ENCODE results near the gene HELZ.
"Not testable (repeated sequence)": the region's sequence is repeated elsewhere in the genome, so short reads cannot be mapped to it uniquely, and the experiment has no call there.

The HELZ gene

DNA sequence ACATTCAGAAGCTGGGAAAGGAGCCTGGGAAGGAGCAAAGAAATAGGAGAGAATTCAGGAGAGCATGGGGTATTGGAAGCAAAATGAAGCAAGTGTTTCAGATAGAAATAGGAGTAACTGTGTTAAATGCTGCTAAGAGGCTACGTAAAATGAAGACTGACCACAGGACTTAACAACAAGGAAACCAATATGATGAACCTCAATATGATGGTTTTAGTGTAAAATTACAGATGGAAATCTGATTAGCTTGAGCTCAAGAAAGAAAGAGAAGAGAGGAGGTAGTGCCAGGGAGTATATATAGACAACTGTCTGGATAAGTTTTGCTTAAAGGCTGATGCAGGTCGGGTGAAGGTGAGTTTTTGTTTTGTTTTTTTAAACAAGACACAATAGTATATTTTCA lies 92.2 kb downstream of the HELZ start:
- no peak overlapping the region for H3K27ac ChIP-seq (ENCODE audit: insufficient read depth, low read depth, low read length, poor library complexity, severe bottlenecking)
- H3K4me1 ChIP-seq (ENCODE audit: control insufficient read depth, insufficient read depth, low read length), result no peaks in the 10 kb centered on the region
- H3K4me3 ChIP-seq (ENCODE audit: insufficient read depth, low read depth, low read length), result no peak overlapping the region
- H3K27me3 ChIP-seq (ENCODE audit: control insufficient read depth, insufficient read depth, low read length, poor library complexity, severe bottlenecking), result no peaks in the 10 kb centered on the region
- H3K36me3 ChIP-seq (ENCODE audit: control insufficient read depth, insufficient read depth, low read length), result peaks cover 5% of the 10 kb centered on the region
- no peaks in the 10 kb centered on the region for H3K9me3 ChIP-seq (ENCODE audit: control insufficient read depth, low read length)
- WGBS, 2 experiments, result 94 to 100% methylated on average over 2 of the region's 2 CpGs

DNA sequence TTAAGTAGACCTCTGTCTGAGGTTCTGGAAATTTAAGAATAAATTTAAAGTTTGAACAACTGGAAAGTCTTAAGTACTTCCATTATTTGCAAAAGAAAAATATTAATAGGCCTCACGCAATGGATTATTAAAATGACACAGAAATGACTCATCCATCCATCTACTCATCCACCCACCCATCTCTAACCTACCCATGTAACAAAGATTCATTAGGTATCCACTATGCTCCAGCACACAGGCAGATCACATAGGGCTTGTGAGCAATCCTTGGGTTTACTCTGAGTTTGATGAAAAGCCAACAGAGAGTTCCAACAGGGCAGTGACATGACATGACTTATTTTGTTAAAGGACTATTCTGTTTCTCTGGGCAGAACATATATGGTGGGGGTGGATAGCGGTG lies 93.3 kb downstream of the HELZ start:
- H3K27me3 ChIP-seq (ENCODE audit: control insufficient read depth, insufficient read depth, low read length, poor library complexity, severe bottlenecking), result no peaks in the 10 kb centered on the region
- peaks cover 8% of the 10 kb centered on the region for H3K36me3 ChIP-seq (ENCODE audit: control insufficient read depth, insufficient read depth, low read length)
- H3K27ac ChIP-seq (ENCODE audit: insufficient read depth, low read depth, low read length, poor library complexity, severe bottlenecking), result no peak overlapping the region
- H3K4me1 ChIP-seq (ENCODE audit: control insufficient read depth, insufficient read depth, low read length), result no peaks in the 10 kb centered on the region
- no peak overlapping the region for H3K4me3 ChIP-seq (ENCODE audit: insufficient read depth, low read depth, low read length)
- no peaks in the 10 kb centered on the region for H3K9me3 ChIP-seq (ENCODE audit: control insufficient read depth, low read length)
- 98 to 100% methylated on average over 2 of the region's 2 CpGs for WGBS, 2 experiments

DNA sequence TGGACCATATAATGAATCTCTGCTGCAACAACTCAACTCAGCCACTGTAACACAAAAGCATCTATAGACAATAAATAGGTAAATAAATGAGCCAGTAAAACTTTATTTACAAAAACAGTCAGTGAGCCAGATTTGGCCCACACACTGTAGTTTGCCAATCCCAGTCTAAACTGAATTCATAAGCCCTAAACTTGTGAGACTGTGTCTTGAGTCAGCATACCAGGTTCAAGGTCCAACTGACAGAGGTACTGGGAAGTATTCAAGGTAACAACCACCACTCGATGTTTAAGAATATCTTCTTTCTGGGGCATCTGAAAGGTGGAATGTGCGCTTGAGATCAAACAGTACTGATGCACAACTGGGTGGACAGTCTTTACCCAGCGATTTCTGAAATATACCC lies 94.2 kb downstream of the HELZ start:
- 91 to 96% methylated on average over 2 to 3 of the region's 3 CpGs for WGBS, 2 experiments
- Histone ChIP-seq H3K4me1 (ENCODE audit: control insufficient read depth, insufficient read depth, low read length) (no peaks in the 10 kb centered on the region), H3K9me3 (ENCODE audit: control insufficient read depth, low read length) (no peaks in the 10 kb centered on the region), H3K27me3 (ENCODE audit: control insufficient read depth, insufficient read depth, low read length, poor library complexity, severe bottlenecking) (no peaks in the 10 kb centered on the region), H3K4me3 (ENCODE audit: insufficient read depth, low read depth, low read length) (no peak overlapping the region), H3K36me3 (ENCODE audit: control insufficient read depth, insufficient read depth, low read length) (peaks cover 8% of the 10 kb centered on the region), H3K27ac (ENCODE audit: insufficient read depth, low read depth, low read length, poor library complexity, severe bottlenecking) (no peak overlapping the region)

DNA sequence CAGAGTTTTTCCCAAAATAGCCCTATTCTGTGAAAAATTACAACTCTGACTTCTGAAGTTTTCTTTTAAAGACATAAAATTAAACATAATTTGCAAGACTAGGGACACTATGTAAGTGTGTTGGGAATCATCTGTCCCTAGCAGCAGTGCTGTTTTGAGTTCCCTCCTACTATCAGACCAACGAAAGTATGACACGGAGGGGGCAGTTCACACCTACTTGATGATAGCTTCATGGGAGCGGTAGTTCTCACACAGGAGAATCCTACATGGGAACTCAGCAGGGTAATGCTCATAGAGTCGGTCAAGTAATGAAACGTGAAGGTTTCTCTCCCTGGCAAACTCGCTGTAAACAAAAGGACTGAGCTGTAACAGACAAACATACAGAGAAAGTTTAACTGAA lies 96.6 kb downstream of the HELZ start:
- H3K27me3 ChIP-seq (ENCODE audit: control insufficient read depth, insufficient read depth, low read length, poor library complexity, severe bottlenecking), result no peaks in the 10 kb centered on the region
- H3K9me3 ChIP-seq (ENCODE audit: control insufficient read depth, low read length), result no peaks in the 10 kb centered on the region
- no peaks in the 10 kb centered on the region for H3K4me1 ChIP-seq (ENCODE audit: control insufficient read depth, insufficient read depth, low read length)
- WGBS, 2 experiments, result 89 to 94% methylated on average over 6 of the region's 6 CpGs
- no peak overlapping the region for H3K27ac ChIP-seq (ENCODE audit: insufficient read depth, low read depth, low read length, poor library complexity, severe bottlenecking)
- H3K4me3 ChIP-seq (ENCODE audit: insufficient read depth, low read depth, low read length), result no peak overlapping the region
- peaks cover 3% of the 10 kb centered on the region for H3K36me3 ChIP-seq (ENCODE audit: control insufficient read depth, insufficient read depth, low read length)

DNA sequence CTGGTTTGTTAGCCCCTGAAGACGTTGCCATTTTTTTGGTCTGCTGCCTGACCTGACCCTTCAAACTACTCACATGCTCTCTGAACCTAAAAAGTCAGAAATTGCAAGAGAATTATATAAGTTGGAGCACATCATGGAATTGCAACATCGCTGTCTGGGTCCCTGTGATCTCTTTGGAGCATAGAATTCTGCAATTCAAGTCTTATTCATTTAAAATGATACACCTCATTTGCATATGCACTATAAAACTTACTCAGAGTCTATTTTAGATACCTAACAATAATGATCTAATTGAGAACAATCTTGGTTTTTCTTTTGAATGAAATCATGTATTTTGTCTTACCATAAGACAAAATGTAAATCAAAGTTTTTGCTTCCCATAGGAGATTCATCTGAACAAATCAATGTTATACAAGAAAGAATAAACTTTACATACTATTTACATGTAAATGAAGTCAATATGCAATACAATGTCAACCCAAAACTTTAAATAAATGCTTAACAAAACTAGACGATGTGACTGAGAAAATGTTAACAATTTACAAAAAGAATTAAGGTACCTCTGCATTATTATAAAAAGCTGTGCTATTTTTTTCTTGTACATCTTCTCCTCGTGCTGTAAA lies 99.7 kb downstream of the HELZ start:
- H3K4me3 ChIP-seq (ENCODE audit: insufficient read depth, low read depth, low read length), result no peak overlapping the region
- no peaks in the 10 kb centered on the region for H3K27me3 ChIP-seq (ENCODE audit: control insufficient read depth, insufficient read depth, low read length, poor library complexity, severe bottlenecking)
- H3K27ac ChIP-seq (ENCODE audit: insufficient read depth, low read depth, low read length, poor library complexity, severe bottlenecking), result no peak overlapping the region
- no peaks in the 10 kb centered on the region for H3K4me1 ChIP-seq (ENCODE audit: control insufficient read depth, insufficient read depth, low read length)
- H3K36me3 ChIP-seq (ENCODE audit: control insufficient read depth, insufficient read depth, low read length), result peaks cover 3% of the 10 kb centered on the region
- H3K9me3 ChIP-seq (ENCODE audit: control insufficient read depth, low read length), result no peaks in the 10 kb centered on the region
- 75 to 78% methylated on average over 3 of the region's 4 CpGs for whole genome bisulfite sequencing, 2 experiments

DNA sequence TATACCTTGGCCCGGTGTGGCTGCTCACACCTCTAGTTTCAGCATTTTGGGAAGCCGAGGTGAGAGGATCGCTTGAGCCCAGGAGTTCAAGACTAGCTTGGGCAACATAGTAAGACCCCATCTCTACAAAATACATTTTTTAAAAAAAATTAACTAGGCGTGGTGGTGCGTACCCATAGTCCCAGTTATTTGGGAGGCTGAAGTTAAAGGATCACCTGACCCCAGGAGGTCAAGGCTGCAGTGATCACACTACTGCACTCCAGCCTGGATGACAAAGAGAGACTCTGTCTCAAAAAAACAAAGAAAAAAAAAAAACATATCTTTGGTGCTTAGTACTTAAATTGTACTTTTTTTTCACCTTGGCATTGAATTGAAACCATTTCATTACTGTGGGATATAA lies 101.7 kb downstream of the HELZ start:
- Histone ChIP-seq H3K27me3 (ENCODE audit: control insufficient read depth, insufficient read depth, low read length, poor library complexity, severe bottlenecking) (no peaks in the 10 kb centered on the region), H3K4me1 (ENCODE audit: control insufficient read depth, insufficient read depth, low read length) (no peaks in the 10 kb centered on the region), H3K36me3 (ENCODE audit: control insufficient read depth, insufficient read depth, low read length) (peaks cover 3% of the 10 kb centered on the region), H3K9me3 (ENCODE audit: control insufficient read depth, low read length) (no peaks in the 10 kb centered on the region), H3K4me3 (ENCODE audit: insufficient read depth, low read depth, low read length) (no peak overlapping the region), H3K27ac (ENCODE audit: insufficient read depth, low read depth, low read length, poor library complexity, severe bottlenecking) (no peak overlapping the region)
- WGBS, 2 experiments, result 95 to 96% methylated on average over 5 of the region's 5 CpGs

DNA sequence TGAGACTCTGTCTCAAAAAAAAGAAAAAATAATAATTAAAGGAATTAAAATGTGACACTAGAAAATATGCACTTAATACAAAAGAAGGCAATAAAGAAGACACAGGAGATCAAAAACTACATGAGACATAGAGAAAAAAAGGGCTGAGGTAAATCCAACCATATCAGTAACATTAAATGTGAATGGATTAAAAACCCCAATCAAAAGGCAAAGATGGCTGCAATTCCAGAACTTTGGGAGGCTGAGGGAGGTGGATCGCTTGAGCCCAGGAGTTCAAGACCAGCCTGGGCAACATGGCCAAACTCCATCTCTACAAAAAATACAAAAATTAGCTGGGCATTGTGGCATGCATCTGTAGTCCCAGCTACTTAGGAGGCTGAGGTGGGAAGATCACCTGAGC lies 103.0 kb downstream of the HELZ start:
- not testable (repeated sequence) for H3K27me3 ChIP-seq (ENCODE audit: control insufficient read depth, insufficient read depth, low read length, poor library complexity, severe bottlenecking); H3K4me1 ChIP-seq (ENCODE audit: control insufficient read depth, insufficient read depth, low read length); H3K36me3 ChIP-seq (ENCODE audit: control insufficient read depth, insufficient read depth, low read length); H3K4me3 ChIP-seq (ENCODE audit: insufficient read depth, low read depth, low read length); H3K9me3 ChIP-seq (ENCODE audit: control insufficient read depth, low read length); H3K27ac ChIP-seq (ENCODE audit: insufficient read depth, low read depth, low read length, poor library complexity, severe bottlenecking)
- 95 to 100% methylated on average over 1 of the region's 1 CpG for WGBS, 2 experiments

DNA sequence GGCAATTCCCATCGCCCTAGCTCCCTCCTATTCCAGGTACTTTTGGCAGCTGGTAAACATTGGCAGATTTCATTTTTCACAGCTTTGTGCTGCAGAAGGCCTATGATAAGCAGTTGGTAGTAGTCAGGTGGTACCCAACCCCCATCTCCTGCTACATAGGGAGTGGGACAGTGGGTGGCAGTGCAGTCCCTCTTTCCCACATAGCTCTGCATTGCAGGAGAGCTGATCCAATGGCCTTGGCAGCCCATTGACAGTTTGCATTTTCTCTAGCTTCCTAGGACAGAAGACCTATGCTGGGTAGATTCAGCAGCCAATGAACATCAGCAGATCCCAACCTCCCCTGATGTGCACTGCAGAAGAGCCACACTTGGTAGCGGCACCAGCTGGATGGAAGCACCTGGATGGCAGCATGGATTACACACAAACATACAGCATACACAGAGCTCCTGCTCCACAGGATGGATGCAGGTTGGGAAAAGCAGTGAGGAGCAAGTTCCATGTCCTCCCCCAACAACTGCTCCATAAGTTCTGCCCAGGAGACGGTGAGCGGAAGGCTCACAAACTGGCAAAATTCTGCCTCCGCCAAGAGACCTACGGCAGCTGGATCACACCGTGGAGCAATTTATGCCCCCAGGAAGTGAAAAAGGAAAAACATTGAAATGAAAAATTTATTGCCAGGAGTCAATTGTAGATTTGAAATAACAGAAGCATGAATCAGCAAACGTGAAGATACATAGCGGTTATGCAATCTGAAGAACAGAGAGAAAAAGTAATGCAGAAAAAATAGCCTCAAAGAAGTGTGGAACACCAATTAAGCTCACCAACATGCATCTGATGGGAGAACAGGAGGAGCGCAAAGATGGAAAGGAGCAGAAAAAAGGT lies 105.0 kb downstream of the HELZ start:
- H3K4me1 ChIP-seq (ENCODE audit: control insufficient read depth, insufficient read depth, low read length), result no peaks in the 10 kb centered on the region
- 95 to 96% methylated on average over 10 of the region's 10 CpGs for WGBS, 2 experiments
- no peaks in the 10 kb centered on the region for H3K27me3 ChIP-seq (ENCODE audit: control insufficient read depth, insufficient read depth, low read length, poor library complexity, severe bottlenecking)
- no peak overlapping the region for H3K27ac ChIP-seq (ENCODE audit: insufficient read depth, low read depth, low read length, poor library complexity, severe bottlenecking)
- no peaks in the 10 kb centered on the region for H3K9me3 ChIP-seq (ENCODE audit: control insufficient read depth, low read length)
- H3K36me3 ChIP-seq (ENCODE audit: control insufficient read depth, insufficient read depth, low read length), result no peaks in the 10 kb centered on the region
- H3K4me3 ChIP-seq (ENCODE audit: insufficient read depth, low read depth, low read length), result no peak overlapping the region

DNA sequence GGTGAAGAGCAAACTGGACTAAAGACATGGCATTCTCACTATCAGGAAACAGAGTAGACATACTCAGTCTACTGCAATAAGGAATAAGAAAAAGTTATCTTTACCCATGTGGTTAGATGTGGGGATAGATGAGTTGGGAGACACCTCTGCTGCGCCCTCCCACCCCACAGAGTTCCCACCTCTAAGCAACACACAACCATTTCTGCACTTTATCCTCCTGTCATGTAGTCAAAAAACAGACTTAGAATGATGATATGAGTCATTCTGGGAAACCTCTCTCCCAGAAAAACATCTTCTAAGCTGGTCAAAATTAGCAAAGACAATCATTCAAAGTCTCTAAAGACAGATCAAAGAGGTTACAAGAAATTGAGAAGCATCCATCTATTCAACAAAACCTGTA lies 105.7 kb downstream of the HELZ start:
- no peaks in the 10 kb centered on the region for H3K9me3 ChIP-seq (ENCODE audit: control insufficient read depth, low read length)
- H3K4me3 ChIP-seq (ENCODE audit: insufficient read depth, low read depth, low read length), result no peak overlapping the region
- H3K27ac ChIP-seq (ENCODE audit: insufficient read depth, low read depth, low read length, poor library complexity, severe bottlenecking), result no peak overlapping the region
- no peaks in the 10 kb centered on the region for H3K27me3 ChIP-seq (ENCODE audit: control insufficient read depth, insufficient read depth, low read length, poor library complexity, severe bottlenecking)
- no CpG with 5 or more reads among the region's 1 CpG for WGBS, 2 experiments
- no peaks in the 10 kb centered on the region for H3K36me3 ChIP-seq (ENCODE audit: control insufficient read depth, insufficient read depth, low read length)
- no peaks in the 10 kb centered on the region for H3K4me1 ChIP-seq (ENCODE audit: control insufficient read depth, insufficient read depth, low read length)

DNA sequence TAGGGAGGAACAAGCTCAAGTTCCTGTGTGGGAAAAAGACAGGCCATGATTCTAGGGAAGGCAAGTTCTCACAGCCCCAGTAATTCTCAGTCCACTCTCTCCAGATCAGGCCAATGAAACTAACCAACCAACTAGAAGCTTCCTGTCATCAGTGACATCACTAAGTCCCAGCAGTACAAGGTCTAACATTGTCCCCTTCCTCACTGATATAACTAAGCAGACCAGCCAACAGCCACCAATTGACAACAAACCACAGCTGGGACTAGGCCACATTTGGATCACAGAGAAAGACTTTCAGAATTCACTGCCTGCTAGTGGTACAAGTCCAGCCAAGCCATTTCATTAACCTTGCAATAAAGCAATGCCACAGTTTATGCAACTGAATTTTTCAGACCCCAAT lies 106.6 kb downstream of the HELZ start:
- no peaks in the 10 kb centered on the region for H3K36me3 ChIP-seq (ENCODE audit: control insufficient read depth, insufficient read depth, low read length)
- no peaks in the 10 kb centered on the region for H3K9me3 ChIP-seq (ENCODE audit: control insufficient read depth, low read length)
- no peaks in the 10 kb centered on the region for H3K27me3 ChIP-seq (ENCODE audit: control insufficient read depth, insufficient read depth, low read length, poor library complexity, severe bottlenecking)
- no peaks in the 10 kb centered on the region for H3K4me1 ChIP-seq (ENCODE audit: control insufficient read depth, insufficient read depth, low read length)
- H3K27ac ChIP-seq (ENCODE audit: insufficient read depth, low read depth, low read length, poor library complexity, severe bottlenecking), result no peak overlapping the region
- H3K4me3 ChIP-seq (ENCODE audit: insufficient read depth, low read depth, low read length), result no peak overlapping the region
